Fibroblast of mammary gland (primary cell): ENCODE results near the gene PLCE1.

Experiments used
- DNase-seq: peaks from one replicate; pipeline ENCODE4 v3.0.0-alpha.2; 2010; ENCODE audit warnings: low read depth
- H3K4me3 ChIP-seq: 2 replicates; pipeline ENCODE4 v1.5.1; 2011; ENCODE audit warnings: low read depth, mild to moderate bottlenecking, low read length, moderate library complexity; ENCODE audit not compliant: control insufficient read depth
- TF ChIP-seq, protein P1 (sequence below): conservative IDR thresholded peaks from 2 replicates; pipeline ENCODE4 v1.5.1; 2011; ENCODE audit warnings: low read depth, low read length, inconsistent platforms; ENCODE audit not compliant: control insufficient read depth, insufficient read depth

PLCE1 gene

DNA sequence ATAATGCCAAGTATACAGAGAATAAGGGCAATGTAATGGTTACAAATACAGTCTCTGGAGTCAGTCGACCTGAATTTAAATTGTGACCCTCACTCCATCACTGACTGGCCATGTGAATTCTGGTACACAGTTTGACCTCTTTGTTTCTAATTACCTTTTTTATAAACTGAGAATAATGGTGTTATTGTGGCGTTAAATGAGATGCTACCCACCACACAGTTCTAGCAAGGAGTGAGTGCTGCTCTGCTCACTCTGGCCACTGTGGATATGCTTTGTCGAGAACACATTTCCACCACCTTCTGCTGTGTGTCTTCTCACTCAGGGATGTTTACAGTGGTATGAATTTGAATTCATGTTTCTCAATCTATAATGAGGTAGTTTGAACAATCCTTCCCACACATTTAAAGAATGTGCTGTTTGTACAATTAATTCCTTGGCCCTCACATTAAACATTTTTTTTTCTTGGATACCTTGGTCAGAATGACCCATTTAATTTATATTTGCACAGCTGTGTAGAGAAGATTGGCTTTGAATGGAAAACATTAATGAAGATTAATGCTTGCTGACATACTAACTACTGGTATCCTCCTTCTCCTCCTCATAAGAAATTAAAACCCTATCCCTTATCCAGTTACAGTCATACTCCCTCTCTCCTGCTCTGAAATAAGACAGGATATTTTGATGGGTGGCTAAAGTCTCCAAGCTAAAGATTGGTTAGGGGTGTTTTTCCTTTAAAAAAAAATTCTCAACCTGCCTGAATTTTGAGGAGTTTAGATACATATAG, 42.4 kb downstream of the PLCE1 start:
- DNase-seq = no peak
- TF ChIP-seq, protein P1, sequence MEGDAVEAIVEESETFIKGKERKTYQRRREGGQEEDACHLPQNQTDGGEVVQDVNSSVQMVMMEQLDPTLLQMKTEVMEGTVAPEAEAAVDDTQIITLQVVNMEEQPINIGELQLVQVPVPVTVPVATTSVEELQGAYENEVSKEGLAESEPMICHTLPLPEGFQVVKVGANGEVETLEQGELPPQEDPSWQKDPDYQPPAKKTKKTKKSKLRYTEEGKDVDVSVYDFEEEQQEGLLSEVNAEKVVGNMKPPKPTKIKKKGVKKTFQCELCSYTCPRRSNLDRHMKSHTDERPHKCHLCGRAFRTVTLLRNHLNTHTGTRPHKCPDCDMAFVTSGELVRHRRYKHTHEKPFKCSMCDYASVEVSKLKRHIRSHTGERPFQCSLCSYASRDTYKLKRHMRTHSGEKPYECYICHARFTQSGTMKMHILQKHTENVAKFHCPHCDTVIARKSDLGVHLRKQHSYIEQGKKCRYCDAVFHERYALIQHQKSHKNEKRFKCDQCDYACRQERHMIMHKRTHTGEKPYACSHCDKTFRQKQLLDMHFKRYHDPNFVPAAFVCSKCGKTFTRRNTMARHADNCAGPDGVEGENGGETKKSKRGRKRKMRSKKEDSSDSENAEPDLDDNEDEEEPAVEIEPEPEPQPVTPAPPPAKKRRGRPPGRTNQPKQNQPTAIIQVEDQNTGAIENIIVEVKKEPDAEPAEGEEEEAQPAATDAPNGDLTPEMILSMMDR = no peak
- H3K4me3 ChIP-seq = no peak overlapping the region

GRCh38 chr10:94036766-94037033, 43.0 kb downstream of the PLCE1 start:
- no peak overlapping the region for H3K4me3 ChIP-seq
- TF ChIP-seq, protein P1 = no peak
- DNase-seq = no peak

DNA sequence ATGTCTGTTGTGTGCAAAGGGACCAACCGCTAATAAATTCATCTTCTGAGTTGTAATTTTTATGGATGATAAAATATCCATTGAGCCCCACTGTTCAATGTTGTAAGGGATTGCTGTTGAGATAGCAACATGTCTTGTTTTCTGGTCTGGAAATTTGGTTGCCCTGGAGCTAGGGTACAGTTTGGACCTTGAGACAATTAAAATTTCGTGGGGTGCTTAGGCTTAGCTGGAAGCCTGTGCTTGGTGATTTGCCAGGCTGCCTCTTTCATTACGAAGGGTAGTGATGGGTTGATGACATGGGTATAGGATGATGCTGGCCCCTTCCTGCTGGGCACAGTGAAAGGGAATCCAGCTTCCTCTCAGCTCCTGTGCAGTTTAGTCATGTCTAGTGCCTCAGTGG, 43.6 kb downstream of the PLCE1 start:
- no peak for DNase-seq
- TF ChIP-seq, protein P1 = no peak
- H3K4me3 ChIP-seq = no peak overlapping the region

DNA sequence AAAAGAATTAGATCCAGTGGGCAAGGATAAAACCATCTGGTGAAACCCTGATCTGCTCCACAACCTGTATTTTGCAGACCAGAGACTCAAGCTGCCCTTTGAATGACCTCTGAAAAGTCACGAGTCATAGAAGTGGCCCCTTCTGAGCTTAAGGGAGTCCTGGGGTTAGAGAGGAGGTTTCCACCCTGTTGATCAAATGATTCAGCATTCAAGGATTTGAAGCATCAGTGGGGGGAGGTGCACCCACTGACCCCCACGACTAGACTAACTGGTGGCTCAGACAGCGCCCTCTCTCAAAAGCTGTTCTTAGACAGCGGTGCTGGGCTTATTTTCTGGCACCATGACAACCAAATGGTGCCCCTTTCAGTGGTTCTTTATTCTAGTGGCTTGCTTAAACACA, 44.3 kb downstream of the PLCE1 start:
- peak; percentile 37 for DNase-seq
- TF ChIP-seq, protein P1 = no peak
- no peak overlapping the region for H3K4me3 ChIP-seq

- H3K4me3 ChIP-seq = no peak overlapping the region
- TF ChIP-seq, protein P1 = no peak
- DNase-seq = no peak
Measured at GRCh38 chr10:94041206-94041605, 47.5 kb downstream of the PLCE1 start.

GRCh38 chr10:94042001-94042833, 48.5 kb downstream of the PLCE1 start:
- TF ChIP-seq, protein P1 = peak; percentile 46
- DNase-seq = peak; percentile 87

GRCh38 chr10:94042834-94043175, 49.1 kb downstream of the PLCE1 start:
- DNase-seq = no peak
- TF ChIP-seq, protein P1 = no peak
- peak overlapping the region; percentile 5 for H3K4me3 ChIP-seq

More at GRCh38 chr10:94042001-94042833, 48.5 kb downstream of the PLCE1 start:
- peak overlapping the region; percentile 5 for H3K4me3 ChIP-seq
